ENCODE data around the gene DPPA4. TPM values are rescaled to one million over a fixed set of nuclear protein-coding genes. Genes with fewer than 3 reads are reported as not detected.

The DPPA4 gene
- total RNA-seq, 1 donor from 2014 or later: not detected

DNA sequence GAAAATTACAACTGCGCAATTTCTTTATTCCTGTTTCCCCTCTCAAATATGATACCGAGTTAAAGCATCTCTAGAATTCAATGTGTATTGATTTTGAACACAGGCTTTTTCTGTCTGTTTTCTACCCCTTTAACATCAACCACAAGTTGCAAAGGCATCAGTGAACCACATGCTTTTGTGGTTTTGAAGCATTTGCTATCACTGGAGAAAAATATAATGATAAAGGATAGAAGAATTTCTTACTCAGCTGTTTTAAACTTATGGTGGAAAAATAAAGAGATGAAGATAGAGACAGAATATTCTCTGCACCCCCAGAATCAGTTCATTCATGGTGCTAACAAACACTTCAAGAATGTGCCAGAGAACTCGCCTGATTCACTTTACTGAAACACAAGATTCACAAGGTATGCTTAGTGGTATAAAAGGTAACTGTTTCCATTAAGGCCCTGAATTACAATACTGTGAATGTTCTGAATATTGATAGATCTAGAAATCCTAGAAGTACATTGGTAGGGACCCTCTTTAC is 9.5 kb upstream of the DPPA4 start:
- ATAC-seq: no peak
- H3K4me1 ChIP-seq: no peaks in the 10 kb centered on the region
- no peak overlapping the region for H3K27ac ChIP-seq
- no peaks in the 10 kb centered on the region for H3K27me3 ChIP-seq (ENCODE audit: low read depth)
- no peaks in the 10 kb centered on the region for H3K36me3 ChIP-seq
- intact Hi-C loops (cut with DNase I): no loop called here
- TF ChIP-seq, protein P1, sequence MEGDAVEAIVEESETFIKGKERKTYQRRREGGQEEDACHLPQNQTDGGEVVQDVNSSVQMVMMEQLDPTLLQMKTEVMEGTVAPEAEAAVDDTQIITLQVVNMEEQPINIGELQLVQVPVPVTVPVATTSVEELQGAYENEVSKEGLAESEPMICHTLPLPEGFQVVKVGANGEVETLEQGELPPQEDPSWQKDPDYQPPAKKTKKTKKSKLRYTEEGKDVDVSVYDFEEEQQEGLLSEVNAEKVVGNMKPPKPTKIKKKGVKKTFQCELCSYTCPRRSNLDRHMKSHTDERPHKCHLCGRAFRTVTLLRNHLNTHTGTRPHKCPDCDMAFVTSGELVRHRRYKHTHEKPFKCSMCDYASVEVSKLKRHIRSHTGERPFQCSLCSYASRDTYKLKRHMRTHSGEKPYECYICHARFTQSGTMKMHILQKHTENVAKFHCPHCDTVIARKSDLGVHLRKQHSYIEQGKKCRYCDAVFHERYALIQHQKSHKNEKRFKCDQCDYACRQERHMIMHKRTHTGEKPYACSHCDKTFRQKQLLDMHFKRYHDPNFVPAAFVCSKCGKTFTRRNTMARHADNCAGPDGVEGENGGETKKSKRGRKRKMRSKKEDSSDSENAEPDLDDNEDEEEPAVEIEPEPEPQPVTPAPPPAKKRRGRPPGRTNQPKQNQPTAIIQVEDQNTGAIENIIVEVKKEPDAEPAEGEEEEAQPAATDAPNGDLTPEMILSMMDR (IDR thresholded peaks at IDR 0.05): no peak
- no peaks in the 10 kb centered on the region for H3K9me3 ChIP-seq
- DNase-seq: no peak
- H3K4me3 ChIP-seq: no peak overlapping the region

DNA sequence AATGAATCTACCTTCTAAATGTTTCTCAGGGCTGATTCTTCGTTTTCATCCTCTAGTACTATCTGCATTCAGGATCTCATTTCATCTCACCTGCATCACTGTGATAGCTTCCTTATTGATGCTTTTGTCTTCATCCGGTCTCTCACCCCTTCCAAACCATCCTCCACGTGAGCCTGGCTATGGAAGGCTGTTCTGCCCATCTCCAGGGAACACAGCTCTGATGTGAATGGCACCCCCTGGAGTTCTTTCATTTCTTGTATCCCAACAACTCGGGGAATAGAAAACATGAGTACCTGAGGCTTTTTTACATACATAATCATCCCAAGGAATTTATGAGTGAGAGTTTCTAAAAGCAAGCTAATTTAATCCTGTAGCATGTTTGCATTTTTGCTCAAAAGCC is 8.8 kb upstream of the DPPA4 start:
- no peak for ATAC-seq
- no peak overlapping the region for H3K4me3 ChIP-seq
- no peaks in the 10 kb centered on the region for H3K9me3 ChIP-seq
- H3K27ac ChIP-seq: no peak overlapping the region
- DNase-seq: no peak
- H3K4me1 ChIP-seq: no peaks in the 10 kb centered on the region
- no peaks in the 10 kb centered on the region for H3K36me3 ChIP-seq
- intact Hi-C loops (cut with DNase I): no loop called here
- TF ChIP-seq, protein P1 (IDR thresholded peaks at IDR 0.05): no peak
- H3K27me3 ChIP-seq (ENCODE audit: low read depth): no peaks in the 10 kb centered on the region

DNA sequence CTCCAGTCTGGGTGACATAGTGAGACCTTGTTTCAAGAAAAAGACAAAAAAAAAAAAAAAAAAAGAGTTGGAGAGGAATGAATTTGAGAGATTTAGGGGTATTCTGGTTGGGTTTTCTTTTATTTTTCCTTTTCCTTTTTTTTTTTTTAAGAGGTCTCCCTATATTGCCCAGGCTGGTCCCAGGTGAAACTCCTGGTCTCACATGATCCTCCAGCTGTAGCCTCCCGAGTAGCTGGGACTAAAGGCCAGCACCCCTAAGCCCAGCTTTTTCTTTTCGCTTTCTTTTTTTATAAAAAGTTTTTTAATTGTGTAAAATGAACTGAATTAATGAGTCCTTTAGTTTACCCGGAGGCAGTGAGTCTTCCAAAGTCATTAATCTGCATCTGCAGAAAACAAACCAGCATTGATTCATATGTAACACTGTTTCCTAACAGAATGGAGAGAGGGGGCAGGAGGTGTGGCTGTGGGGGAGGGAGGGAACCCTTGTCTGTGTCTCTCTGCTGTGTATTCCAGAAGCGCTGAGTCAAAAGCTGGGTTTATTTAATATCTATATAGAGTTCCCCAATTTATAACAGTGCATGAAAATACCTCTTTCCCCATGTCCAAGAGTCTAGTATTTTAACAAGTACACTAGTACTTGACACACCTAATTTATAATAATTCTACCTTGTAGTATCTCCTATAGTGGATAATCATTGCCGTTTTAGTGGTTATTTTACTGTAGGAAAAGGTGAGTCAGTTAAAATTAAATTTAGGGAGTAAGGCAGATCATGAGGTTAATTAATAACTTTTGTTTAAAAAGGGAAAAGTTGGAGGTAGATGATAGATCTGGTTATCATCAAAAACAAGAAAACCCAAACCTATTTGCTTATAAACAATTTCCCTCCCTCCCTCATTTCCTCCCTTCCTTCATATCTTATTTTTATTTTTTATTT is 2.6 kb upstream of the DPPA4 start:
- peaks cover 19% of the 10 kb centered on the region for H3K27me3 ChIP-seq (ENCODE audit: low read depth)
- intact Hi-C loops (cut with DNase I): no loop called here
- H3K27ac ChIP-seq: no peak overlapping the region
- ATAC-seq (no peak), DNase-seq (no peak)
- no peaks in the 10 kb centered on the region for H3K36me3 ChIP-seq
- H3K4me3 ChIP-seq: no peak overlapping the region
- TF ChIP-seq, protein P1 (IDR thresholded peaks at IDR 0.05): no peak
- H3K9me3 ChIP-seq: no peaks in the 10 kb centered on the region
- H3K4me1 ChIP-seq: no peaks in the 10 kb centered on the region

DNA sequence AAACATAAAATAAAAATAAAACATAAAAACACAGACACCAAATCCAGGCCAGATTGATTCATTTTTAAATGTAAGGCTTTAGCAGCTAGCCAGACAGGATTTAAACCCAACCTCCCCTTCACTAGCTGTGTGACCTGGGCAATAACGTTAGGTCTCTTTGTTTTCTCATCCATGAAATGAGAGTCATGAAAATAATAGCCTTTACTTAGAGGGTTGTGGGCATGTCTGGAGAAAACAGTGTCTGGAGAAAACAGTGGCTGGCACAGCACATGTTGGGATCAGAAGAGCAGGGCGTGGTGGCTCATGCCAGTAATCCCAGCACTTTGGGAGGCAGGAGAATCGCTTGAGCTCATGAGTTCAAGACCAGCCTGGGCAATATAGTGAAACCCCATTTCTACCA is 1.9 kb upstream of the DPPA4 start:
- ATAC-seq (no peak), DNase-seq (no peak)
- Histone ChIP-seq H3K4me3 (no peak overlapping the region), H3K4me1 (no peaks in the 10 kb centered on the region), H3K27ac (no peak overlapping the region), H3K36me3 (no peaks in the 10 kb centered on the region), H3K9me3 (no peaks in the 10 kb centered on the region), H3K27me3 (ENCODE audit: low read depth) (peaks cover 19% of the 10 kb centered on the region)
- intact Hi-C loops (cut with DNase I): no loop called here
- TF ChIP-seq, protein P1 (IDR thresholded peaks at IDR 0.05): no peak

DNA sequence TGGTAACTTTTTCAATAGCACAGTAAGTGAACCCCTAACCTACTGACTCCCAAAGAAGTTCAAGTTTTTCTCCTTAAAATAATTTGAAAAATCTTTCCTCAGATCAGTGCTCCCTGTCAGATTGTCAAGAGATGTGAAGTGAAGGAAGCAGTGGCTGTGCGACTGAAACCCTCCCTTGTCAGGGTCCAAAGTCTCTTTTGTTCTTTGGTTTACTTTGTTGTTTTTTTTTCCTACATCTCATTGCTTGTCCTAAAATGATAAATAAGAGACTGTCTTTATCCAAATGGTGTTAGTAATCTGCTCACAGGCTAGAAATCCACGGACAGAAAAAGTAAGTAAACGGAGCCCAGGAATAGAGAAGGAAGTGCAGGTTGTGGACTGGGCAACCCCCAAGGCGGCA is 976 bp upstream of the DPPA4 start:
- intact Hi-C loops (cut with DNase I): no loop called here
- H3K4me3 ChIP-seq: no peak overlapping the region
- peaks cover 19% of the 10 kb centered on the region for H3K27me3 ChIP-seq (ENCODE audit: low read depth)
- H3K27ac ChIP-seq: no peak overlapping the region
- TF ChIP-seq, protein P1 (IDR thresholded peaks at IDR 0.05): no peak
- no peaks in the 10 kb centered on the region for H3K9me3 ChIP-seq
- no peak for ATAC-seq
- DNase-seq: no peak
- no peaks in the 10 kb centered on the region for H3K36me3 ChIP-seq
- H3K4me1 ChIP-seq: no peaks in the 10 kb centered on the region
